ENCODE results near the gene TBC1D4.

DNA sequence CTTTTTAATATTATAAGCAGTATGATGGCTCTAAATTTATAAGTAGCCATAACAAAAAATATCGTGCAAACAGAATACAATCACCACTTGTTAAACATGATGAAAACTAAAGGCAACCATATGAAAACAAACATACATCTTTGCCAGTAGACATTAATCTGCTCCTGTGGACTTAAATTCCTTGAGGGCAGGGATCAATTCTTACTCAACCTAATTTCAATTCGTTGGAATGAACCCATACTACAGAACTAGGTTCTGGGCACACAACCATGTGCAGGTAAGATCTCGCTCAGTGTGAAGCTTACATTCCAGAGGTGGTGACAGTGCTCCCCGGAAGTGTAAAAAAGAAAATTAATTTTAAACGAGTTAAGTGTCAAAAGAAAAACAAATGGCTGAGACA is 13.4 kb downstream of the TBC1D4 start:
- TF ChIP-seq, protein P1, sequence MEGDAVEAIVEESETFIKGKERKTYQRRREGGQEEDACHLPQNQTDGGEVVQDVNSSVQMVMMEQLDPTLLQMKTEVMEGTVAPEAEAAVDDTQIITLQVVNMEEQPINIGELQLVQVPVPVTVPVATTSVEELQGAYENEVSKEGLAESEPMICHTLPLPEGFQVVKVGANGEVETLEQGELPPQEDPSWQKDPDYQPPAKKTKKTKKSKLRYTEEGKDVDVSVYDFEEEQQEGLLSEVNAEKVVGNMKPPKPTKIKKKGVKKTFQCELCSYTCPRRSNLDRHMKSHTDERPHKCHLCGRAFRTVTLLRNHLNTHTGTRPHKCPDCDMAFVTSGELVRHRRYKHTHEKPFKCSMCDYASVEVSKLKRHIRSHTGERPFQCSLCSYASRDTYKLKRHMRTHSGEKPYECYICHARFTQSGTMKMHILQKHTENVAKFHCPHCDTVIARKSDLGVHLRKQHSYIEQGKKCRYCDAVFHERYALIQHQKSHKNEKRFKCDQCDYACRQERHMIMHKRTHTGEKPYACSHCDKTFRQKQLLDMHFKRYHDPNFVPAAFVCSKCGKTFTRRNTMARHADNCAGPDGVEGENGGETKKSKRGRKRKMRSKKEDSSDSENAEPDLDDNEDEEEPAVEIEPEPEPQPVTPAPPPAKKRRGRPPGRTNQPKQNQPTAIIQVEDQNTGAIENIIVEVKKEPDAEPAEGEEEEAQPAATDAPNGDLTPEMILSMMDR (IDR thresholded peaks at IDR 0.05): no peak
- no peak for TF ChIP-seq ZFX (IDR thresholded peaks at IDR 0.05; ENCODE audit: borderline replicate concordance)

Measured in 22Rv1 (cell line).